Islet precursor cell (in vitro differentiated cells): ENCODE measurements around the gene ZC3H12C.

Experiments
- DNase-seq: peaks from one replicate; pipeline ENCODE4 v3.0.0-alpha.2; 2018

Gene ZC3H12C

DNA sequence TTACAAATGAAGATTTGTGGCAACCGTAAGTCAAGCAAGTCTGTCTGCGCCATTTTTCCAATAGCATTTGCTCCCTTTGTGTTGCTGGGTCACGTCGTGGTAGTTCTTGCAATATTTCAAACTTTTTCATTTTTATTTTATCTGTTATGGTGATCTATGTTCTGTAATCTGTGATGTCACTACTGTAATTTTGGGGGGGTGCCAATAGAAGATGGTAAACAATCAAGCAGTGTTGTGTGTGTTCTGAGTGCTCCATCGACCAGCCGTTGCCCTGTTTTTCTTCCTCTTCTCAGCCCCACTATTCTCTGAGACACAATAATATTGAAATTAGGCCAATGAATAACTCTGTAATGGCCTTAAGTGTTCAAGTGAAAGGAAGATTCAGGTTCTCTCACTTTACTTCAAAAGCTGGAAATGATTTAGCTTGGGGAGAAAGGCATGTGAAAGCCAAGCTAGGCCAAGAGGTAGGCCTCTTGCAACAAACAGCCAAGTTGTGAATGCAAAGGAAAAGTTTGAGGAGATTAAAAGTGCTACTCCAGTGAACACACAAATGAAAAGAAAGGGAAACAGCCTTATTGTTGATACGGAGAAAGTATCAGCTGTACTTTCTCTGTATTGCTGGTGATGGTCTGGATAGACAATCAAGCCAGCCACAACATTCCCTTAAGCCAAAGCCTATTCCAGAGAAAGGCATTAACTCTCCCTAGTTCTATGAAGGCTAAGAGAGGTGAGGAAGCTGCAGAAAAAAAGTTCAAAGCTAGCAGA, 7.5 kb downstream of the ZC3H12C start:
- no peak for DNase-seq

DNA sequence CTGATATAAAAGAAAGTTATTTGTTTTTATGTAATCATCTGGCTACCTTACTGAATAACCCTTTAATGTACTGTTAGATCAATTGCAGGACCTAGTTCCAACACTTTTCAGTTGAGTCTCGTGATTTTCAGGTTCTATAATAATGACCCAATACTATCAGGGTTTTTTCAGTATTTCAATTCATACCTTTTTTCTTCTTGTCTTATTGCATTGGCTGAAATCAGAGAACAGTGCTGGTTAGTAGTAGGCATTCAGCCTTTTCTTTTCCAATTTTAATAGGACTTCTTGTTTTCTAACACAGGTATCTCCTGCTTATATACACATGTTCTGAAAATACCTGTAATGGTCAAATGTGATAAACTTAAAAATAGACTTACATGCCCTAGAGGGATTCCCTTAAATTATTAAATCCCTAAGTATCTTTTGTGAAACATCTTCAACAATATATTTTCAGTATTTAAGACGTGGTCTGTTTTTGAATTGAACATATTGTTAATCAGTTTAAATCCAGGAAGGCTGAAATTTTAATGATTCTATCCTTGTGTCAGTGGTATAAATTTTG, 13.6 kb downstream of the ZC3H12C start:
- DNase-seq, result no peak

DNA sequence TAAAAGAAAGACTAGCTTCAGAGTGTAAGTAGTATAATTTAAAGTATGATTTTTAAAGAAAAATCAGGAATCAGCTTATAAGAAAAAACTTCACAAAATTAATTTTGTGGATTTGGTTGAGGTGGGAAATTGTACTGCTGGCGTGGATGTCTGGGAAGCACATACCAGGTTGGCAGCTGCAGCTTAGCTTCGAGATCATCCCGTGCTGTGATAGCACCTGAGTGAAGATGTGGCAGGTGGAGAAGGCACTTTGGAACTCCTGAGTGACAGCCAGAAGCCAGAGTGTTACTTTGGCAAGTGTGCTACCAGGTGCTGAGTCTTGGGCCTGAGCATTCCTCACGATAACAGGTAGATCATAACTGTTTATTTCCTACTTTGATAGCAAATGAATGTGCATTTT, 17.7 kb downstream of the ZC3H12C start:
- no peak for DNase-seq

DNA sequence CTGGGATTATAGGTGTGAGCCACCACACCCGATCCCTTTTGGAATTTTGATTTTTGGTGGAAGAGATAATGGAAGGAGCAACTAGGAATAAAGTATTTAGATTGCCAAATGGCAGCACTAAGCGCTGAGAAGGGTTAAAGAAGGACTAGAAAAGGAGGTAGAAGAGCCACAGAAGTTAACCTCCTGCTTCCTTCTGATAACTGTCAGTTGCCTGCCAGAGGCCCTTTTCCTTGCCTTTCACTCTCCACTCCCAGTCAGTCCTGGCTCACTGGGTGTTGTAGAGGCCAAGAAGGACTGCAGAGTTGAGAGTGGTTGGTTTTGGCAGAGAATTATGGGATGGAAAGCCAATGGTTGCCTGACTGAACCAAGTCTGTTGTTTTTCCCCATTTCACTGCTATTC, 19.3 kb downstream of the ZC3H12C start:
- DNase-seq, result no peak

DNA sequence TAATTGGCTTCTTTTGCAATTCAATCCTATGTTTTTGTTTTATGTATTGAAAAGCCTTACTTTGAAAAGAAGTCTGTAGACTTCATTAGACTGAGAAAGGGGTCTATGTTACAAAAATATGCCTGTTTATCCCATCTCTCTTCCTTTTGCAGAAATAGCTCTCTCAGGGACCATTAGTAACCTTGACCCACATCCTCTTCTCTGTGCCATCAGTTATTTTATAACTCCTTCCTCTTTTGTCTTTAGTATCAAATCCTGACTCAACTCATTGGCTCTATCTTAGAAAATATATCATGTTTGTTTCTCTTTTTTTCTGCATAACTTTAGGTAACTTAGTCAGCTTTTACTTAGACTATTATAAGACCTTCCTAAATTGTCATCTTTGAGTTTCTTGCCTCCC, 20.3 kb downstream of the ZC3H12C start:
- no peak for DNase-seq

DNA sequence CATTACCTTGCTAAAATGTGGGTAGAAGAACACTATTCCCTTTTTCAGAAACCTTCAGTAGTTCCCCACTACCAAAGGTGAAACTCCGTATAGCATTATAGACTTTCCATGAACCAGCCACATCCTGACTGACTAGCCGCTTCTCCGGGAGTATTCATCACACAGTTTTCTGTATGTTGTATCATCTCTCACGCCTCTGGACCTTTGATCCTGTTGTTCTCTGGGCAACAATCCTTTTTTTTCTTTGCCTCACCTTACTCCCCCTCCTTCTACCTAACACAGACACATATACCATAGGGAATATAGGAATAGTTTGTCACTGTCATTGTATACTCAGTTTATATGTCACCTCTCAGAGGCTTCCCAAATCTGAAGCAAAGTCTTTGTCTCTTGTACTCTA, 20.8 kb downstream of the ZC3H12C start:
- no peak for DNase-seq

DNA sequence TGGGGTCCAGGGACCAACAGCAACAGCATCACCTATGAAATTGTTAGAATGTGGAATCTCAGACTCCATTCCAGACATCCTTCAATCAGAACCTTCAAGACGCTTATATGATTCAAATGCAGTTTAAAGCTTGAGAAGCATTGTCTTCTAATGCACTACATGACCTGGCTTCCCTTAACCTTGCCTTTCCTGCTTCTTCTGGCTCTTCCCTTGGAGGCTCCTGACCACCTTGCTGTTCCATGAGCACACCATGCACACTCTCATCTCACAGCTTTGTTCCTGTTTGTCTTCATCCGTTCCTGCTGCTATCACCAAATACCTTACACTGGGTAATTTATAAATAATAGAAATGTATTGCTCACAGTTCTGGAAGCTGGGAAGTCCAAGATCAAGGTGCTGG, 26.1 kb downstream of the ZC3H12C start:
- no peak for DNase-seq

DNA sequence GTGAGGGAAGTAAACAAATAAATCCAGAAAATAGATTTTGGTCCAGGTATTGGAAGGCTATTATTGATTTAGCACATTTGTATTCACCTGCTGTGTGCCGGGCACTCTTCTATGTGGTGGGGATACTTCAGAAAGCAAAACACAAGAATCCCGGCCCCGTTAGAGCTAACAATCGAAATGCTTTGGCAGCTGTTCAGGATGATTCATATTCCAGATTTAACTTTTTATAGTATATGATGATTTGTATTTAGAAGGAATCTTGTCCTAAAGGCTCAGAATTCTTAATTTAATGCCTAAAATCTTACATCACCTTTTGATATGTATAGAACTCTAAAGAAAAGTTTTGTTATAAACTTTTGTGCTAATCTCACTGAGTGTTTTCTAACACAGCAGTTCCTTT, 28.0 kb downstream of the ZC3H12C start:
- no peak for DNase-seq

DNA sequence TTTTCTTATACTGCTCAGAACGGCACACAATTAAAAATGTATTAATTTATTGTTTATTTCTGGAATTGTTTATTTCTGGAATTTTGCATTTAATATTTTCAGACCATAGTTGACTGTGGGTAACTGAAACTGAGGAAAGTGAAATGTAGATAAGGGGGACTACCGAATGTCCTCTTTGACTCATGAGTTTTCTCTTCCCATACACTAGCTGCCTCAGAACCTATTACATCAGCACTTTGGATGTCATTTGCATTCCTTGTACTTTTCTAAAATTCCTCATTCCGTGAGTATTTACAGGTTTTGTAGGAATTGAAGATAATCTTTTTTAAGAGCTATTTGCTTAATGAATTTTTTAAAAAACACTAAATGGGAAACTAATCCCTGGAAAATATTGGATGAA, 29.8 kb downstream of the ZC3H12C start:
- no peak for DNase-seq

DNA sequence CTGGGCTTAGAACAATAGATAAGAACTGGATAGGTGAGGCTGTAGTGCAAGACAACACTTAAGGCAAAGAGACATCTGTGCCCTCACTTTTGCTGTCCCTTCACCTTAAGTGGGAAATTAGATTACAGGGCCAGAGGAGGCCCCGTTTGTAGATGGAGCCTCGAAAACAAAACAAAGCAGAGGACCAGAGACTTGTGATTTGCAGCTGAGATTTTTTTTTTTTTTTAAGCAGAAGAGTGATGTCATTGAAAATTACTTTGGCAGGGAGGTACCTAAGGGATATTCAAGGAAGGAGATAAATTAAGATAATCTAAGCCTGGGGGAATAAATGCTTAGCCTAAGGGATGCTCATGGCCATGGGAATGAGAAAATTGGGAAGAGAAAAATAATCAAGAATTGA, 31.4 kb downstream of the ZC3H12C start:
- DNase-seq, result no peak

DNA sequence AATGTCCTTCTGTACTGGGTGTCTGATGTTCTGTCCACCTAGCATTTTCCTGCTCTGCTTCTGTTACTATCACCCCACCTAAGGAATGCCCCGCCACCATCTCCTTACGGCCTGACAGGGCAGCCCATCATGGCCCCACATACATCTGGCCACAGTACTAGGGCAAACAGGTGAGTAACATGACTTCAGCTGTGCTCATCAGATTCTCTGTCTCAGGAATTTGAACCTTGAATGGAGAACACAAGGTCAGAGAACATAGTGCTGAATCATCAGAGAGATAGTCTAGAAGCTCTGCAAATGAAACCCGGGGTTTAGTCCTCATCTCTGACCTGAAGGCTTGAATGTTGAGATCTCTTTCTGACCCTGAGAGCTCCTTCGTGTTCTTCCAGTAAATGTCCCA, 32.4 kb downstream of the ZC3H12C start:
- DNase-seq, result peak; percentile 86

DNA sequence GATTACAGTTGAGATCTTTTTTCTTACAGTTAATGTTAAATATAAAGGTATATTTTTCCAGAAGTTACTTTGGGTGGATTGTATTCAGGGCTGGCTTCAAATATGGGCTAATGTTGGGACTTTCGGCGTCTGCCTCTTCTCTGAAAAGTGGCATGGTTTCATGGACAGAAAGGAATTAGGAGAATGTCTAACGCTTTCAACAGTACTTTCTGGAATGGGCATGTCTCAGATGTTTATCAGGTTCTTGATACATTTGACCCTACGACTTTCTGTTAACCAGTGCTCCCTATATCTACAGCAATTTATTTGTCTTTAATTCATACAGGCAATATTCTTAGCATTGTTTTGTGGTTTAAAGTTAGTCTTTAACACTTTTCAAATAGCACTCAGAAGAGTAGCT, 33.7 kb downstream of the ZC3H12C start:
- no peak for DNase-seq

DNA sequence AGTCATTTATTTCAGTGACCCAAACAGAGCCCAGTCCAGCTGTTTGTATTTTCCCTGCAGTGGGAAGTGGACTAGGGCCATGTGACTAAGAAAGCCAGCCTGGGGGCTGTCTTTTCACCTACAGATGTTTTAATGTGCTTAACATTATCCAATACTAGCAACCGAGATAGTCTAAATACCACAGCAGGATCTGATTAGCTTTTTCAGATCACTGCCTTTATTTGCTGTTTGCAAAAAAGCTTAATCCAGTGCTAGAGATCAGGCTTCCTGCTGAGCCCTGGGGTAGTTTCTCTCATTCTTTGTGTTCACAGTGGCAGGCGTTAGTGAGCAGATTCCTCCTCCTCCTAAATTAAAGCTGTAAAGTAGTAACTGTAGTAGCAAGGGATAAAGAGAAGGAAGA, 35.0 kb downstream of the ZC3H12C start:
- peak; percentile 66 for DNase-seq

DNA sequence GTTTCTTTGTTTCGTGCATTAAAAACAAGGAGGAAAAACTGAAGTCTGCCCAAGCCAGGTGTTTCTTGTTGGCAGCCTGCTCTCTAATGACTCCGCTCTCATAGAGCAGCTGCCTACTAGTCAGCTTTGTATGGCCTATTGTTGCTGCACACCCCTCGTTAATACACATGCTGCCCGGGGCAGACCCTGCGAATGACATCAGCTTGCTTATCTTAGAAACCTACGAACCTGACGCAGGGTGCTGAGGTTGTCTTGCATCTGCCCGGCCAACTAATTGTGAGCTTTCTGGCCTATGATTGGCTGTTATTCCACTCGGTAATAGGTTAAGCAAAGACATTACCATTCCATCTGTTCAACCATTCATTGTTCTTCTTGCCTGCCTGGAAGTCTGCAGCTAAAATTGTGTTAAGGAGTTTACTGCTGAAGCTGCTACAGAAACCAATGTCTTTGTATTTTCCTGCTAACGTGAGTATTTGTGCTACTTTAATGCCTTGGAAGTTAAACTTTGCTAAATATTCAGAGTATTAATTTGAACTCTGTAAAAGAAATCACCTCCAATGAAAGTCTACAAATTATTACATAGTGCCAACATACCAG, 37.5 kb downstream of the ZC3H12C start:
- peak; percentile 97 for DNase-seq

DNA sequence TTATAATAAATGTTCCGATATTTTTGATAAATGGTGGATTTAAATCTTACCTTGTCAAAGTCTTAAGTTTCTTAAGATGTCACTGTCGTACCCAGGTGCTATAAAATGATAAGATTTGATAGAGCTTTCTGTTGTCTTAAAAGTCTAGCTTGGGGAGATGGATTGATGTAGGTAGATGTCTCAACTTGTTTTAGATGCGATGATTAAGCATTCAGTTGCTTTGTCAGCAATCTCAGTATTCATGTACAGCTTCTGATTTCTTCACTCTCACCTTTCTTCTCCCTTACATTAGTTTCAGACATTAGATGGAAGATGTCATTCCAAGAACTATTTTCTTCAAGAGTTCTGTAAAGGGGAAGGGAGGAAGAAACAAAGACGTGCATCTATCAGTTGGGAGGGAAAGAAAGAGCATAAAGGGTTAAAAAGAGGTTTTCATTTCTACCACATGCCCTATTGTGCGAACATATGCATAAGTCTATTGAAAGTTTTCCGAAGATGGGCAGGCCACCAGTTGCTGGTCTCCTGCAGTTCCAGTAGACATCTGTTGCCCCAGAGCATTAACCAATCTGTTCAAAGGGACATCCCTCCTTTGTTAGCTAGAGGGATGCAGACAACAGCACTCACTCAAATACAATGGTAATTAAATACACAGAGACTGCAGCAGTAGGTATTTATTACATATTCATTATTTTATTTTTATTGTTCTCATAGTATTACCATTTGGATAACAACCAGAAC, 38.4 kb downstream of the ZC3H12C start:
- DNase-seq, result no peak

DNA sequence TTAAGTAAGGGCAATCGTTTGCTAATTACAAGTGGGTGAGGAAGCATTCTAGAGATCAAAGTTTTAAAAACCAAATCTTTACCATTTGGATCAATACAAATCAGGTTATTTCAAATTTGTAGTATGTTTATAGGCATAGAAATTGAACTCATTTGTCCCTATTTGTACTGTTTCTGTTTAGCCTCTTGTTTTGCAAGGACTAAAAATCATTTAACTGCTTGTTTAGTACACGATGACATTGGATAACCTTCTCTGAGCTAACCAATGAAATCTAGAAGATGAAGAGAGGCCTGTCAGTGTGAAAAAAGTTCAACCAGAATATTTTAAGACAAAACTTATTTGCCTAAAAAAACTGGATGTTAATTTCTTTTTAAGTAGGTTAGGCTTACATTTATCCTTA, 40.0 kb downstream of the ZC3H12C start:
- DNase-seq, result no peak

DNA sequence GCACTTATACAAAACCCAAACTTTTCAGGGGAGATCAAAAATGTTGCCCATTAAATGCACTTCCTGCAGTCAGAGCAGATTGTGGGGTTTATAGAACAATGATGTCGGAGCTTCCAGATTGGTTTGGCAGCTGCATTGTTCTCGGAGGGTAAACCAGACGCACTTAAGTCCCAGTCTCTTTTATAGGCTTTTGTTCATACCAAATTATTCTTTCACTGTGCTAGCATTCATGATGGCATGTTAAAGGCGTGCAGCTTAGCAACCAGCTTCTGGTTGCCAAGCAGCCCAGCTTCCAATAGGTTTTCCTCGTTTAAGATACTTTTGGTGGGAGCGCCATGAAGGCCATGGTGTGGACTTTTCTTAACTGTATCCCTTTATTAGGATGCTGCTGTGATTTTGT, 40.9 kb downstream of the ZC3H12C start:
- DNase-seq, result peak; percentile 57

DNA sequence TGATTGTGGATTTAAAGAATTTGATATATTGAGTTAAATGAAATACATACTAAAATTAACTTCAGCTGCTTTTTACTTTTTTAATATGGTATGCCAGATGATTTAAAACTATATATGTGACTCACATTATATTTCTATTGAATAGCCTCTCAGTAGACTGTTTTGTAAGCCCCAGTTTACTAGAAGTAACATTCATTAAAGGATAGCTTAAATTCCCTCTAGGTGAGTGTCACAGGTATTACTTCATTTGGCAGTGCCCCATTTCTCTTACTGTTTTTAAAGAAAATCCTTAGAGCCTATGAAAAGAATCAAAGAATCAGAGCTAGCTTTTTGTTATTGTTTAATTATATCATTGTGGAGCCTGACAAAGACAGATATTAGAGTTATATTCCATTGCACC, 48.6 kb downstream of the ZC3H12C start:
- DNase-seq, result no peak

DNA sequence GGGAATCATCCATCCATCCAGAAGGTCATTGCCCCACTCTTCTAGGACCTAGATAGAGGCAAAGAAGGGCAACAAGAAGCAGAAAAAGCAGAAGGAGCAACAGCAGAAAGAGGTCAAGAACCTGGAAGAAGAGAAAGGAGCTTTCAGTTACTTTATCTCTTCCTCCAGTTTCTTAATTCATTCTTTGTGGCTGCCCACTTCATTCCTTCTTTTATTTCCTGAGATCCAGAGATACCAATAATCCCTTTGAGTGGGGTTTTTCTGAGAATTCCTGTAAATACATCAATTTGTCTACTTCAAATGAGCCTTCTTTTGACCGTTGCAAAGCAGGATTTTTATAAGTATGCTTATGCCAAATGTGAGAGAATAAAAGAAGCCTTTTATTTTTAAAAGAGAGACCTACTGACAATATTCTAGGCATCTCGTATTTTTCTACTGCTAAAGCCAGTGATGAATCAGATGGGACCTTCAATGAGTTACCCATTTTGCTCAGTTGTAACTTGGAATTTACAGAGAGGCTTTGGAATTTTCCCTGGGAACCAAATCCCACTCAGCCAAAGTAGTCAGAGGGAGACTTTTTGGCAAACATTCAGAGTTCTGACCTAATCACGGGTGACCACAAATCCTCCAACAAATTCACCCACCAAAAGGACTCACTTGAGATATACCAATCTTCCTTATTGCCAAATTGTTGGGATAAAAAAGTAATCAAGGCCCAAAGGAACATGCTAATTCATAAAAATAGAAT, 54.9 kb downstream of the ZC3H12C start:
- DNase-seq, result no peak

DNA sequence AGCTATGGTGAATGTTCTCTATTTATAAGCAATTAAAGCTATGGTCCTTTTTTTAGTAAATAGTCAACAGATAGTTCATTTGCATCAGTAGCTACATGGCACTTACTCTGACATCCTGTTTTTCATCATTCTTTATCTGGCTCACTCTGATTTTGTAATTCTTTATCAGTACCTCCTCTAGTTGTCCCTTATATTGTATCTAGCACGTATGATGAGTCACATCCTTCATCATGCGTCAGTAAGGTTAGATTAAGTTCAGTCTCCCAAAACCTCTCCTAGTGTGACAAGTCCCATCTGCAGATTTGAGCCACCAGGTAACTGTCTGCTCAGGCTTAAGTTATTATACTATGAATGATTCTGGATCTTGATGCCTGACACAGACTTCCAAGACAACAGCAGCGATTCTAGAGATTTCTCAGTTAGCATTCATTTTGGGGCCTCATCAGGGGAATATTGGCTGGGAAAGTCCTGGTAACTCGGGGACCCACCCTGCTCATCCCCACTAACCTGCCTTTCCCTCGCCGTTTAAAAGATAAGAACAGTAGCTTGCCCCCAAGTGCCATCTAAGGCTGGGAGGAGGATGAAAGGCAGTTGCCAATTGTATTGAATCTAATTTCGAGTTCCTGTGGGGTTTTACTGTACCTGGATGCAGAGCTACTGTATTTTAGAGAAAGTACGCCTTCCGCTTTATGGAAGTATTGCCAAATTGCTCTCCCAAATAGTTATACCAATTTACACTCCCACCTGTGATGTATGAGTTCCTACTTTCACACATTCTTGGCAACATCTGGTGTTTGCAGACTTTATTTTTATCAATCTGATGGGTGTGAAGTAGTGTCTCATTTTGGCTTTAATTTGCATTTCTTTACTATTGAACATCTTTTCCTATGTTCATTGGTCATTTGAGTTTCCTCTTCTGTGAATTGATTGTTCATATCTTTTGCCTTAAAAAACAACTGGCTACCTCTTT, 55.9 kb downstream of the ZC3H12C start:
- DNase-seq, result no peak

DNA sequence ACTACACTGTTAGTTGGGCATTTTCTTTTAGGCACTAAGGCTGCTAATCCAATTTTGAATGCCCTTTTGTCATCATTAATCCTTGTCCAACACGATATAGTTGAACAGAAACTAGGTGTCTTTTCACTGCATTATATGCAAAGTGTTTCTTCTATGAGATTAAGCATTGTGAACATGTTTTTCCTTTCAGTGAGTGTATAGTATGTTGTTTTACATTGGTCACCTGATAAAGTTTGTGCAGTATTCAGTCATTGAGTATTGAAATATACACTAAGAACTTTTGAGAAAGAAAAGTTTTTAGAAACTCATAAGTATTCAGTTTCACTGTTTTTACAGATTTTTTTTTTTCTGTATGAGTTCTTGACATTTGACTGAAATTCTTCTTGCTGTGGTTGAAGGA, 59.0 kb downstream of the ZC3H12C start:
- no peak for DNase-seq

DNA sequence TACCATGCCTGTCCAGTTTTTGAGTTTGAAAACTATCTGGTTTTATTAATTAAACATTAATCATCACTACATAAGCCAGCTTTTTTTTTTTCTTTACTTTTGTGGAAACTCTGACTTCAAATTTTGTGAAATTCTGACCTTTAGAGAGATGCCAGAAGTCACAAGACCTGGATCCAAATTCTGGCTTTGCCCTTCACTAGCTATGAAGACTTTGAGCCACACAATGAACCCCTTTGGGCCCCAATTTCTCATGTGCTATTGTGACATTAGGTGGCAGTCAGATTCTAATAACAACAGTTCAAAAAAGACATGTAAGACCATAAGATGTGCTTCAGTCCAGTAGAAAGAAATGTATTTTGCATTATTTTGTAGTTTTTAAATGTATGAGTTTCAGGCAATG, 60.3 kb downstream of the ZC3H12C start:
- DNase-seq, result no peak
